Colonic mucosa (tissue), 4 donors: Measurements from ENCODE around the gene CRACR2B. TPM values are rescaled to one million over a fixed set of nuclear protein-coding genes. Genes with fewer than 3 reads are reported as not detected.

ENCODE experiments used
- DNase-seq: peaks from one replicate; pipeline ENCODE4 v3.0.0-alpha.2; 2020
- H3K27ac ChIP-seq: fragments of 200-600 bp; one replicate; pipeline ENCODE4 v1.8.0; 2021
- H3K27me3 ChIP-seq: fragments of 200-600 bp; one replicate; pipeline ENCODE4 v1.8.0; 2021
- H3K36me3 ChIP-seq: fragments of 200-600 bp; one replicate; pipeline ENCODE4 v1.8.0; 2021
- H3K4me1 ChIP-seq: fragments of 200-600 bp; one replicate; pipeline ENCODE4 v1.8.0; 2021; ENCODE audit warnings: mild to moderate bottlenecking
- H3K4me3 ChIP-seq: fragments of 200-600 bp; one replicate; pipeline ENCODE4 v1.8.0; 2021
- H3K9ac ChIP-seq, 2 donors: one replicate each; pipeline ENCODE4 v1.7.0; 2013; ENCODE audit warnings: control low read depth in 2 of 2, low read depth in 2 of 2, low read length in 2 of 2
- H3K9me3 ChIP-seq: fragments of 200-600 bp; one replicate; pipeline ENCODE4 v1.8.0; 2021
- CTCF ChIP-seq: fragments of 200-600 bp; IDR thresholded peaks from one replicate; pipeline ENCODE4 v1.8.0; 2022; ENCODE audit warnings: antibody characterized with exemption, mild to moderate bottlenecking
- intact Hi-C: fragments of 100-400 bp; cut with DNase I; formaldehyde crosslinking; loops from one replicate; pipeline ENCODE4 v1.14.1; 2022
- total RNA-seq, 2 donors: library from RNA; stranded (reverse); fragmentation: NEBNext Ultra II Directional in 1 of 2; extraction: Animal tissue kit (Norgen Biotek cat#: 25700) in 1 of 2; gene quantifications; one replicate each; pipeline ENCODE4 v1.2.1, GENCODE V29; 2021
- donor health status: healthy.
- donor health status: DM: no; HTN: no; CAD: no.
- donor health status: DM: no; HTN: no; CAD: no.

The CRACR2B gene
- total RNA-seq, 2 donors from 2014 or later, result 97.3 to 108 TPM

GRCh38 chr11:821512-822371 is 6.0 kb upstream of the CRACR2B start:
- peaks cover 43% of the 10 kb centered on the region for H3K4me1 ChIP-seq
- peaks cover 7% of the 10 kb centered on the region for H3K36me3 ChIP-seq
- H3K9me3 ChIP-seq, result no peaks in the 10 kb centered on the region
- H3K27me3 ChIP-seq, result no peaks in the 10 kb centered on the region
- peak overlapping the region; percentile 98 for H3K27ac ChIP-seq
- peak overlapping the region; percentile 70 for H3K4me3 ChIP-seq
- intact Hi-C loops, result no loop called here
- H3K9ac ChIP-seq, result peak overlapping the region; percentile 49 to 93
- TF ChIP-seq CTCF, result no peak
- DNase-seq, result no peak

- Histone ChIP-seq H3K4me1 (peaks cover 45% of the 10 kb centered on the region), H3K9ac (peak overlapping the region in 1 of 2 donors; percentile 13), H3K9me3 (no peaks in the 10 kb centered on the region), H3K36me3 (peaks cover 7% of the 10 kb centered on the region), H3K27ac (no peak overlapping the region), H3K4me3 (no peak overlapping the region), H3K27me3 (peaks cover 6% of the 10 kb centered on the region)
- no peak for TF ChIP-seq CTCF
- no peak for DNase-seq
- intact Hi-C loops, result no loop called here
These were observed 4.1 kb upstream of the CRACR2B start for GRCh38 chr11:823441-824291.

- H3K9ac ChIP-seq, result peak overlapping the region; percentile 13 to 84
- H3K27me3 ChIP-seq, result peaks cover 6% of the 10 kb centered on the region
- TF ChIP-seq CTCF, result no peak
- peaks cover 7% of the 10 kb centered on the region for H3K36me3 ChIP-seq
- peak overlapping the region; percentile 93 for H3K27ac ChIP-seq
- intact Hi-C loops, result no loop called here
- no peak overlapping the region for H3K4me3 ChIP-seq
- no peaks in the 10 kb centered on the region for H3K9me3 ChIP-seq
- DNase-seq, result peak; percentile 81
- H3K4me1 ChIP-seq, result peaks cover 46% of the 10 kb centered on the region
These were observed 3.3 kb upstream of the CRACR2B start for GRCh38 chr11:824292-824880.

- H3K9ac ChIP-seq, result peak overlapping the region; percentile 1 to 84
- DNase-seq, result no peak
- peaks cover 51% of the 10 kb centered on the region for H3K4me1 ChIP-seq
- peak overlapping the region; percentile 93 for H3K27ac ChIP-seq
- H3K27me3 ChIP-seq, result peaks cover 6% of the 10 kb centered on the region
- H3K4me3 ChIP-seq, result no peak overlapping the region
- intact Hi-C loops, result no loop called here
- no peaks in the 10 kb centered on the region for H3K9me3 ChIP-seq
- TF ChIP-seq CTCF, result no peak
- peaks cover 7% of the 10 kb centered on the region for H3K36me3 ChIP-seq
These were observed 2.8 kb upstream of the CRACR2B start for GRCh38 chr11:824942-825341.
